SU-DHL-6 (cell line): ENCODE measurements around the gene BMPR1A.

ENCODE experiments used
- EZH2phosphoT487 ChIP-seq: fragments of 200-600 bp; sonication (generic), shearing (Covaris generic); conservative IDR thresholded peaks from 2 replicates; pipeline ENCODE4 v1.6.1; 2018; ENCODE audit warnings: mild to moderate bottlenecking, antibody characterized with exemption, low read length, moderate library complexity, mixed read lengths
- TF ChIP-seq, protein P1 (sequence below): fragments of 200-600 bp; sonication (generic); IDR thresholded peaks from one replicate; pipeline ENCODE4 v1.5.1; 2017; ENCODE audit warnings: antibody characterized with exemption, mild to moderate bottlenecking, low read length, moderate library complexity; ENCODE audit not compliant: insufficient read depth, poor library complexity, severe bottlenecking

DNA sequence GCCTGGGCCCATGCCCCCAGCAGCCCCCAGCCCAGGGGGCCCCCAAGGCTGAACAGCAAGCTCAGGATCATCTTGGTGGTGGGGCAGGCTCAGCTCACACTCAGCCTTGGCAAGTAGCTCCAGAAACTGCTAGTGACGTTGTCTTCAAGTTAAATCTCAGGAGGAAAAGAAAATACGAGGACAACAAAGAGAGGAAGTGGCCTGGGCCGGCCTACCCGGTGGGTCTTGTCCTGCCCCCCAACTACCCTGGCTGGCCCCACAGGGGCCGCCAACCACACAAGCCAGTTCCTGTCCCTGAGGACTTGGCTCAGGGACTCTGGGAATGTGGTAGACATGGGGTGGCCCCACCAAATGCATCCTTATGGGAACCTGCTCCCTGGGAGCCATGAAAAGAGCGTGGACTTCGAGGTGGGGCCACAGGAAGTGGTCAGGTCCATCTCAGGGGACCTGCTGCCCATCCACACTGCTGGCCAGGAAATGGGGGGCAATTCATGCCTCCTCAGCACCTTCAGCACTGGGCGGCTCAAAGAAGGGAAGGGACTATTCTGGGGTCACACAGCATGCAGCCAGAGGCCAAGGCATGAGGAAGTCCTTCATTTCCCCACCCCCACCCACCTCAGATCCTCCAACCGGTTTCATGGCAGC is 201.2 kb downstream of the BMPR1A start, which contains the start of gene MMRN2:
- TF ChIP-seq, protein P1, sequence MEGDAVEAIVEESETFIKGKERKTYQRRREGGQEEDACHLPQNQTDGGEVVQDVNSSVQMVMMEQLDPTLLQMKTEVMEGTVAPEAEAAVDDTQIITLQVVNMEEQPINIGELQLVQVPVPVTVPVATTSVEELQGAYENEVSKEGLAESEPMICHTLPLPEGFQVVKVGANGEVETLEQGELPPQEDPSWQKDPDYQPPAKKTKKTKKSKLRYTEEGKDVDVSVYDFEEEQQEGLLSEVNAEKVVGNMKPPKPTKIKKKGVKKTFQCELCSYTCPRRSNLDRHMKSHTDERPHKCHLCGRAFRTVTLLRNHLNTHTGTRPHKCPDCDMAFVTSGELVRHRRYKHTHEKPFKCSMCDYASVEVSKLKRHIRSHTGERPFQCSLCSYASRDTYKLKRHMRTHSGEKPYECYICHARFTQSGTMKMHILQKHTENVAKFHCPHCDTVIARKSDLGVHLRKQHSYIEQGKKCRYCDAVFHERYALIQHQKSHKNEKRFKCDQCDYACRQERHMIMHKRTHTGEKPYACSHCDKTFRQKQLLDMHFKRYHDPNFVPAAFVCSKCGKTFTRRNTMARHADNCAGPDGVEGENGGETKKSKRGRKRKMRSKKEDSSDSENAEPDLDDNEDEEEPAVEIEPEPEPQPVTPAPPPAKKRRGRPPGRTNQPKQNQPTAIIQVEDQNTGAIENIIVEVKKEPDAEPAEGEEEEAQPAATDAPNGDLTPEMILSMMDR: no peak
- TF ChIP-seq EZH2phosphoT487: no peak
